Activated T-helper 9 cell treated with anti-CD3 and anti-CD28 coated beads, Interleukin-2, amount 50 U/mL, for 16 hours (primary cell): ENCODE data around the gene GMNC.
"Not testable (repeated sequence)": the region's sequence is repeated elsewhere in the genome, so short reads cannot be mapped to it uniquely, and the experiment has no call there.

Experiments used
- DNase-seq: peaks from one replicate; pipeline ENCODE4 v3.0.0-alpha.2; 2020; ENCODE audit warnings: low read depth

The GMNC gene

GRCh38 chr3:190862209-190863118 is at the start of gene GMNC:
Gene GMNC (minus strand): TSS chr3:190862694. CDS start chr3:190862615, 79 bp downstream.
- DNase-seq: no peak

- no peak for DNase-seq
Measured at GRCh38 chr3:190911382-190911781, 48.9 kb upstream of the GMNC start.

- DNase-seq: no peak
Measured at GRCh38 chr3:190909908-190910307, 47.4 kb upstream of the GMNC start.

GRCh38 chr3:190903156-190903555 is 40.7 kb upstream of the GMNC start:
- no peak for DNase-seq

GRCh38 chr3:190902292-190902691 is 39.8 kb upstream of the GMNC start:
- no peak for DNase-seq

- DNase-seq: no peak
Measured at GRCh38 chr3:190892395-190892902, 30.0 kb upstream of the GMNC start.

GRCh38 chr3:190886945-190887344 is 24.5 kb upstream of the GMNC start:
- no peak for DNase-seq

- DNase-seq: no peak
Measured at GRCh38 chr3:190883973-190884832, 21.7 kb upstream of the GMNC start.

- no peak for DNase-seq
Measured at GRCh38 chr3:190883141-190883540, 20.6 kb upstream of the GMNC start.

GRCh38 chr3:190877925-190878324 is 15.4 kb upstream of the GMNC start:
- no peak for DNase-seq

GRCh38 chr3:190876433-190876832 is 13.9 kb upstream of the GMNC start:
- DNase-seq: not testable (repeated sequence)

GRCh38 chr3:190875061-190875460 is 12.6 kb upstream of the GMNC start:
- not testable (repeated sequence) for DNase-seq

GRCh38 chr3:190870127-190870526 is 7.6 kb upstream of the GMNC start:
- no peak for DNase-seq

GRCh38 chr3:190867071-190867470 is 4.6 kb upstream of the GMNC start:
- no peak for DNase-seq

- DNase-seq: no peak
Measured at GRCh38 chr3:190865828-190866227, 3.3 kb upstream of the GMNC start.

GRCh38 chr3:190865419-190865818 is 2.9 kb upstream of the GMNC start:
- no peak for DNase-seq

- DNase-seq: no peak
Measured at GRCh38 chr3:190864002-190864401, 1.5 kb upstream of the GMNC start.

GRCh38 chr3:190863119-190863465 is 598 bp upstream of the GMNC start:
- no peak for DNase-seq

- DNase-seq: no peak
Measured at GRCh38 chr3:190860521-190860920, 2.0 kb downstream of the GMNC start.

- no peak for DNase-seq
Measured at GRCh38 chr3:190855151-190855550, 7.3 kb downstream of the GMNC start.

GRCh38 chr3:190854062-190854461 is 8.4 kb downstream of the GMNC start:
- no peak for DNase-seq

- DNase-seq: no peak
Measured at GRCh38 chr3:190853464-190853863, 9.0 kb downstream of the GMNC start.

- DNase-seq: no peak
Measured at GRCh38 chr3:190849607-190850006, 12.9 kb downstream of the GMNC start.
